GM19395 (cell line): ENCODE results near the gene DBN1.
"Not testable (repeated sequence)": the region's sequence is repeated elsewhere in the genome, so short reads cannot be mapped to it uniquely, and the experiment has no call there.

Experiments
- ATAC-seq: cut with Tn5 transposase; IDR thresholded peaks from one replicate; pipeline ENCODE4 v1.9.1; 2021; ENCODE audit warnings: mild to moderate bottlenecking, moderate library complexity; ENCODE audit not compliant: unreplicated experiment

DBN1 gene

DNA sequence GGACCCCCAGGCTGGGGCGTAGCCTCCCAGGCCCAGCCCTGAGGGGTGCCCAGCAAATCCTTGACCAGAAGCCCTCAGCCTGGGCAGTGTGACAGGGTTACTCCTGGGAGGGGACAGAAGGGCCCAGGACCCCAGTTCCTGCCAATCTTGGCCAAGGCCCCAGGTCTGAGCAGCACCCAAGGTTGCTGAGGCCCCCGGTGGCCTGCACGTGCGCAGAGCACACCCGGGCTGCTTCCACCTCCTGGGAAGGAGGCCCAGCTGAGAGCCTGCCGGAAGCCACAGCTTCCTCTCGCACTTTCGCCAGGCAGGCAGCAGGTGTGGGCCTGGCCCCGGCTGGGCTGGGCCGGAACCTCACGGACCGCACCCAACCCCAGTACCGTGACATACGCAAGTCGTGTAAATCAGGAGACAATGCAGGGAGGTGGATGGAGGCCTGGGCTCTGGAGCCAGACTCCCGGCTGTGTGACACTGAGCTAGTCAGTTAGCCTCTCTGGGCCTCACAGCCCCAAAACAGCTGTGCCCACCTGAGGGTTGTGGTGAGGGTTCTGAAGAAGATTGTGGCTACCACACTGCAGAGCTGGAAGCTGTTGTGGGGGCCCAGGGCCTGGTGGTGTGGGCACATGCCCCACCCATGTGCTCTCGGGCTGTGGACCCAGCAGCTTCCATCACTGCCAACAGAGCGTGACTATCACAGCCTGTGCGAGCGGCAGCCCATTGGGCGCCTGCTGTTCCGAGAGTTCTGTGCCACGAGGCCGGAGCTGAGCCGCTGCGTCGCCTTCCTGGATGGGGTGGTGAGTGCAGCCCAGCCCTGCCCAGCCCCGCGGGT, 41.9 kb downstream of the DBN1 start:
- peak; percentile 50 for ATAC-seq

GRCh38 chr5:177430972-177431316, 42.5 kb downstream of the DBN1 start:
- ATAC-seq: no peak

DNA sequence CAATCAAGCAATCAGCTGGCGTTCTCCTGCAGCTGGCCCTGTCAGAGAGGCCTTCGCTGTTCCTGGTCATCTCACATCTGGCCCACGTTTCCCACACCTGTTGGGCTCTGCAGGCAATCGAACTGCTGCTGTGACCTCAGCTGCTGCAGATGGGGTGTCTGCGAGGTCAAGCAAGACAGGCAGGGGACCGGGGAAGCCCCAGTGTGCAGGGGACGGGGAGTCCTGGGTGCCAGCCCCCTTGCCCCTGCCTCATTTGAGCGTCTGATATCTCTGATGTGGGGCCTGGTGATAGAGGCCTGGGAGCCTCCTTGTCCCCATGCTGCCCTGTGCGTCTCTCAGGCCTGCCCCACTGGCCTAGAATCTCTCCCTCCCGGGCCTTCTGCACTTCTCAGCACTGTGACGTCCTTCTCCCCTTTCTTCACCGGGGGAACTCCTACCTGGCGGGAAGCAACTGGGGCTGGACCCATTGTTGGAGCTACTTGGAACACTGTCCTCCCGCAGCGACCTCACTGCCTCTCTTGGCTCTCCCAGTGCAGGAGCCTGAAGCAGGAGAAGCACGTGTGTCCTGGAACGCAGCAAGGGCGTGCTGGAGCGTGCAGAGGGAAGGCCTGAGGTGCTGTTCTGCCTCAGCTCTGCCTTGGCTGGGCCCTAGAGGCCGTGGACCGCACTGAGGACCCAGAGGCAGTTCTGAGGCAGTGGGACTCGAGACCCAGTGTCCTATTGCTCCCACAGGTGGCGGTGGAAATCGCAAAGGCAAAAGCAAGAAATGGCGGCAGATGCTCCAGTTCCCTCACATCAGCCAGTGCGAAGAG, 43.1 kb downstream of the DBN1 start:
- no peak for ATAC-seq

DNA sequence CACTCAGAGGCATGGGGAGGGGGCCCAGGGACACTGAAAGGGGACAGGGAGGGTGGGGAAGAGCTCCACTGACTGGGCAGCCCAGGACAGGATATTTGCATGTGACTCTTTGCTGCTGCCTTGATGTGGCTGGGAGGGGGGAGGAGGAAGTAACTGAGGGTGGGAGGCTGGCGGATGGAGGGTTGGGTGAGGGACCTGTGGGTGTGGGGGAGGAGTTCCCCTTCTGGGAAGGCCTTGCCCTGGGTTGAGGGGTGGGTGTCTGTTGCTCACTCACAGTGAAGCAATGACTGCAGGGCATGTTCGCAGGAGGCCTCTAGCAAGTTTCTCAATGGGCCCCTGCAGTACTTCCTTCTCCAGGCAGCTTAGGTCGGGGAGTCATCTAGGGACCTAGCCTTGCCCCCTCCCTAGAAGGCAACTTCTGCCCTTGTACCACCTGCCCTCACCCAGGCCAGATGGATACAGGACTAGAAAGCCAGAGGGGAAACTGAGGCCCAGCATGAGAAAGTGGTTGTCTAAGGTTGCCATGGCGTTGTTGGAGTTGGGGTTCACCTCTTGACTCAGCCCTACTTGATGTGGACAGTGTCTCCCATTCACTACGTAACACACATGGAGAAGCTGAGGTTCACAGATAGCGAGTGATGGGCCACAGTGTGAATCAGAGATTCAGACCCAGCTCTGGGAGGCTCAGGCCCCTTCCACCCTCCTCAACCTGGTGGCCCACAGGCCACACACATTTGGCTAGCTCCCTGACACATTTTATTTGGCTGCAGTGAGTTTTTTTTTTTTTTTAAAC, 44.0 kb downstream of the DBN1 start:
- no peak for ATAC-seq

GRCh38 chr5:177428574-177429217, 44.7 kb downstream of the DBN1 start:
- ATAC-seq: no peak

DNA sequence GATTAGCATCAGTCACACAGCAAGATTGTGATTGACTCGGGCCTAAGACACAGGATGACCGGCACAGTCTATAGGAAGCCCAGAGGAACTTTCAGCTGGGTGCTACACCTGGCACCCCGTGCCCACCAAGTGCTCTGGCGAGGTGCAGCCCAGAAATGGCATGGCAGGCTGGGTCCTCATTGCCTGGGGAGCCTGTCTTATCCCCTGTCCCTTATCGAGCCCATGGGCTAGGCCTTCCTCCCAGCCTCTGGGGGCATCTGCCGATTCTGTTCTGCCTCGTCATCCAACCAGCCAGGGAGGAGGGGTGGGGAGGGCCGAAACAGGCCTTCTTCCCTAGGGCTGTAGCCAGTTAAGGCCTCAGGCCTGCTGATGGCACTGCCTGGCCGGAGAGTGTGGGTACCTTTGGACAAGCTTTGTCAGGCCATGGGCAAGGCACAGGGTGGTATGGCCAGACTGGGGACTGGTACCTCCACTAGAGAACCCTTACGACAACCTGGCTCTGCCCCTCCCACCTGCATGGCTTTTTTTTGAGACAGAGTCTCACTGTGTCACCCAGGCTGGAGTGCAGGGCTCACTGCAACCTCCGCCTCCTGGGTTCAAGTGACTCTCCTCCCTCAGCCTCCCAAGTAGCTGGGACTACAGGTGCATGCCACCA, 45.4 kb downstream of the DBN1 start:
- ATAC-seq: no peak

GRCh38 chr5:177427211-177427822, 46.1 kb downstream of the DBN1 start:
- no peak for ATAC-seq

GRCh38 chr5:177426566-177427210, 46.7 kb downstream of the DBN1 start, which contains the start of gene GRK6:
Gene GRK6 (plus strand): TSS chr5:177426676. CDS start chr5:177426846, 170 bp downstream.
- no peak for ATAC-seq

GRCh38 chr5:177425801-177426565, 47.5 kb downstream of the DBN1 start:
- peak; percentile 80 for ATAC-seq

DNA sequence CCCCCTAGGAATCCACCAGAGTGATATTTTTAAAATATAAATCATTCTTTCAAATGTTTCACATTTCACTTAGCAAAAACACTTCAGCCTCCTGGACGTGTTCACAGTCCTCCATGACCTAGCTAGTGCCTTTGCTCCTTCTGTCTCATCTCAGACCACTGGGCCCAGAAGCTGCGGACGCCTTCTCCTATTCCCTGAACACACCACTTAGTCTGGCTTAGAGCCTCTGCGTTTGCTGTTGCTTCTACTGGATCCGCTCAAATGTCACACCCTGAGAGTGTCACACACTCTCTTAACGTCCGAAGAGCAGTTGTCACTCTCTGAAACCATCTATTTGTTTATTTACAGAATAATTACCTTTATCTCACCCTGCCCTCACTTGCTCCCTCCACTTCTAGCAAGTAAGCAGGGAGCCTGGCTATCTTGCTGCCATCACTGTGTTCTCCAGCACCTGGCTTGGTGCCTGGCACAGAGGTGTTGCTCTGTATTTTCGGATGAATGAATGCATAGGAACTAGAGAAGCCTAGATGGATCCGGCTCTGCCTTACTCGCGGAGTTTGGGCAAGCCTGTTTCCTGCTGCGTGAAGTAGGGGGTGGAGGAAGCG, 48.1 kb downstream of the DBN1 start:
- no peak for ATAC-seq

DNA sequence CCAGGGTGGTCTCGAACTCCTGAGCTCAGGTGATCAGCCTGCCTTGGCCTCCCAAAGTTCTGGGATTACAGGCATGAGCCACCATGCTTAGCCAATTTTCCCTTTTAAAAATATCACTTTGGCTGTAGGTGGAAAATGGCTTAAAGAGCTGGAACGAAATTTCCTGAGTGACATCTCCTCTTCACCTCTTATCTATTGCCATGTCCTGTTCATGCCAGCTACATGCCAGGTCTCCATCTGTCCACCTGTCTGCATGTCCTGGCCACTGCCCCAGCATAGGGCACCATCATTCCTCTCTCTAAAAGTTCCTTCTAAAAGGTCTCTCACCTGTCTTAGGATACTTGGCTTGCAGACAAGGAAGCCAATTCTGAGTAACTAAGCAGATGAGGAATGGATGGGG, 49.8 kb downstream of the DBN1 start:
- no peak for ATAC-seq

- no peak for ATAC-seq
Observed at GRCh38 chr5:177421062-177421798, 52.2 kb downstream of the DBN1 start.

- not testable (repeated sequence) for ATAC-seq
Observed at GRCh38 chr5:177420472-177420871, 53.0 kb downstream of the DBN1 start.

- ATAC-seq: no peak
Observed at GRCh38 chr5:177419046-177419445, 54.4 kb downstream of the DBN1 start.

DNA sequence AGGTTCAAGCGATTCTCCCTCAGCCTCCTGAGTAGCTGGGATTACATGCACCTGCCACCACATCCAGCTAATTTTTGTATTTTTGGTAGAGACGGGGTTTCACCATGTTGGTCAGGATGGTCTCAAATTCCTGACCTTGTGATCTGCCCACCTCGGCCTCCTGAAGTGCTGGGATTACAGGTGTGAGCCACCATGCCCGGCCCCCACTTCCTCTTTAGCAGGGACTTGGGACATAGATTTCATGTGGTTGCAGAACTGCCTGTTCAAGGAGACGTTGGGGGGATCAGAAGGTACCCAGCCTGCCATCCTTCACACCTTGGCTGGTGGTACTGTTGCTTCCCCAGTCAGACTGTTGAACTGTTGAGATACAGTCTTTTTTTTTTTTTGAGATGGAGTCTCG, 56.4 kb downstream of the DBN1 start:
- not testable (repeated sequence) for ATAC-seq

DNA sequence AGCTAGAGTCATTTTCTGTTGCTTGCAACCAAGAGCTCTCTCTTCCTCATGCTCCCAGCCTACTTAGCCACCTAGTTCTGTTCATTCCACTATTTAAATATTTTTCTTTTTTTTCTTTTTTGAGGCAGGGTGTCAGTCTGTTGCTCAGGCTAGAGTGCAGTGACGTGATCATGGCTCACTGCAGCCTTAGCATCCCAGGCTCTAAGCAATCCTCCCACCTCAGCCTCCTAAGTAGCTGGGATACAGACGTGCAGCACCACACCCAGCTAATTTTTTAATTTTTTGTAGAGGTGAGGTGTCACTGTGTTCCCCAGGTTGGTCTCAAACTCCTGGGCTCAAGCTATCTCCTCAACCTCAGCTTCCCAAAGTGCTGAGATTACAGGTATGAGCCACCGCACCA, 59.0 kb downstream of the DBN1 start:
- ATAC-seq: no peak

DNA sequence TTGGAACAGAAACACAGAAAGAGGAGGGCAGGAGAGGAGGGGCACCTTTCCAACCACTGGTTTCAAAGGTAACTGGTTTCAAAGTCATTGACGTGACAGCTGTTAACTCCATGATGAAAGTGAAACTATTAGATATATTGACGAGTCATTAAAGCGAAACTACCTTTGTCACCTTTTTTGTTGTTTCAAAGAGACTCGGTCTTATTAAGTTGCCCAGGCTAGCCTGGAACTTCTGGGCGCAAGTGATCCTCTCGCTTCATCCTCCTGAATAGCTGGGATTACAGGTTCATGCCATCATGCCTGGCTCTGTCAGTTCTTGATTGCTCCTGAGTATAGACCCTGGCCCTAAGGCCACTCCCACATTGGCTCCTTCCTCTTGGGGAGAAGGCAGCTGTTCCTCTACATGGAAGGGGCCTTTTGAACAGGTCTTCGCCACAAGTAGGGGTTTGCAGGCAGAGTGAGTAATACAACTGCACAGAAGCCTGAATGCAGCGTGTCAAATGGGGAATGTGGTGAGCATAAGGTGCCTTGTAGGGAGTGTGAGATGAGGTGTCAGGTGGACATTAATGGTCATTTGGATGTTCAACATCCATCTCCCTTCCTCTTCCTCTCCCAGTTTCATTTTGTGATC, 60.7 kb downstream of the DBN1 start:
- ATAC-seq: peak; percentile 86
